T1000 (cell line): ENCODE results near the gene DPP6.

Source experiments
- DNase-seq: peaks from one replicate; lab custom pipeline; 2025; ENCODE audit warnings: mixed read lengths; lab: John Stamatoyannopoulos, UW

DPP6 gene

DNA sequence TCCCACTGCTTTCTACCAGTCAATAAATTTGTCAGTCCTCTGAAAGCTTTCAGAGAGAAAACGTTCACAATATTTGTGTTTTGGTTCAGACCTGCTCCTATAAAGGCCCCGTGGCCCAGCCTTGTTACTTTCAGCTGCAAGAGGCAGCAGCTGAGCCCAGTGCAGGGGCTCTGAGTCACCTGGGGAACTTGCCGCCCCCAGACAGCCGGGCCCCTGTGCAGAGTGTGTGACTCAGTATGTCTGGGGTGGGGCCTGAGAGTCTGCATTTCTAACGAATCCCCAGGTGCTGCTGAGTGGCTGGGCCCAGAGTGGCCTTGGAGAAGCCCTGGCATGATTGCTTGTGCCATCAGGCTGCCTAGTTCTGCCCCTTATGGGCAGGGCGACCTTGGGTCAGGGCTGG is 647.2 kb downstream of the DPP6 start:
- DNase-seq, result no peak

DNA sequence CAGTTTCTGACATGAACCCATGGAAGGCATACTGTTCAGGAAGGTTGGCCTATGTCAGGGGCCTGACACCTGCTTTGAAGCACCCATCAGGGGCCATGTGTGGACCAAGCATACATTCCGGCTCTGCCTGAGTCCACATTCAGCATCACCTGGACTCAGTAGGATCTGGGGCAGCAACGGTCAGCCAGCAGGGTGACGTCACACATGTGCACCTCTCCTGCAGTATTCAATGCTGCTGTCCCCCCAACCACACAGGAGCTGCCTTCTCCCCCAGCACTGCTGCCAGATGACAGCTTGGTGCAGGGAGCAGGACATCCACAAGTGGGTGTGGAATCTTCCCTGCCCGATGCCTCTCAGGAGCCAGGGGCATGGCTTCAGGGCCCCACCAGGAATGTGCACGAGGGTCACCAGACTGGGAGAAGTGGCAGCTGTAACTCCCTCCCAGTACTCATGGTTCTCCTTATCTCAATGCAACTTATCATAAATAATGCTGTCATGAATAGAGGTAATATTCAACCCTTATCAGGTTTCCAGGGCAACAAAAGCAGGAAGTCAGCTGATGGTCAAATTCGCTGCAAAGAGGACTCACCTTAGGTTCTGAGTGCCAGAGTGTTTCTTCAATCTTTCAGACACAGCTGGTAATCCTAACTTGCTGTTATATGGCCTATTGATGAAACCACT is 657.8 kb downstream of the DPP6 start:
- no peak for DNase-seq

DNA sequence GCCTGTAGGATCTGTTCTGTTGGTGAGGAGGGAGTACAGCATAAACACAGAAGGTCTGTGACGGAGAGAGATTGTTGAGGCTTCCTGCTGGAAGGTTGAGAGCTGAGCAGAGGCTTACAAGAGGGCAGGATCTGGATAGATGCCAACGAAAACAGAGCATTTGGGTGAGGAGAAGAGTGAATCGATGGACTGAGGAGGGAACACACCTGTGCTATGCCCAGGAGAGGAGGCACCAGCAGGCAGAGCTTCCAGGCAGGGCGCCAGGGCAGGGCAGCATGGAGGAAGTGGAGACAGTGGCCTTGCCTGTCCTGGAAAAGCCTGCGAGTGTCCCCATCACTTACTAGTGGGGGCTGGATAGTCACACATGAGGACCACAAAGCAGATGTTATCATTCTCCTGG is 667.8 kb downstream of the DPP6 start:
- DNase-seq, result no peak

DNA sequence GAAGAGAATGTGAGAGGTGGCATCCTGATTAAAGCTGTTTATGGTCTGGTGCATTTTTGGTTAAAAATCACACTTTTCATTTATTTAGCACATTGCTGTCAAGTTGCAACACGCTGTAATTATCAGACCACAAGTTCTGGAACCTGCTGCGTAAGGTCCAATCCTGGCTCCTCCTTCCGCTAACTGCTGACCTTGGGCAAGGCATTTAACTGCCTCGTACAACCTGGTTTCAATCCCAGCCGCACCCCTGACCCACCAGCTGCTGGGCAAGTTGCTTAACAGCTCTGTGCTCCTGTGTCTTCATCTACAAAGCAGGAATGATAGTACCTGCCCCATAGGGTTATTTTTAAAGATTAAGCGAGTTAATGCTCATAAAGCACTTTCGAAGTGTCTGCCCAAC is 668.9 kb downstream of the DPP6 start:
- no peak for DNase-seq

DNA sequence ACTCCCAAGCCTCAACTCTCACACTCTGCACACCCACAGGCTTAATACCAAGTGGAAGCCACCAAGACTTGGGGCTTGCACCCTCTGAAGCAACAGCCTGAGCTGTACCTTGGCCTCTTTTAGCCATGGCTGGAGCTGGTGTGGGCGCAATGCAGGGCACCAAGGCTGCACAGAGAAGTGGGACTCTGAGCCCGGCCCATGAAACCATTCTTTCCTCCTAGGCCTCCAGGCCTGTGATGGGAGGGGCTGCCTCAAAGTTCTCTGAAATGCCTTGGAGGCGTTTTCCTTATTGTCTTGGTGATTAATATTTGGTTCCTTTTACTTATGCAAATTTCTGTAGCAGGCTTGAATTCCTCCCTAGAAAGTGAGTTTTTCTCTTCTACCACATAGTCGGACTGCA is 674.2 kb downstream of the DPP6 start:
- no peak for DNase-seq

DNA sequence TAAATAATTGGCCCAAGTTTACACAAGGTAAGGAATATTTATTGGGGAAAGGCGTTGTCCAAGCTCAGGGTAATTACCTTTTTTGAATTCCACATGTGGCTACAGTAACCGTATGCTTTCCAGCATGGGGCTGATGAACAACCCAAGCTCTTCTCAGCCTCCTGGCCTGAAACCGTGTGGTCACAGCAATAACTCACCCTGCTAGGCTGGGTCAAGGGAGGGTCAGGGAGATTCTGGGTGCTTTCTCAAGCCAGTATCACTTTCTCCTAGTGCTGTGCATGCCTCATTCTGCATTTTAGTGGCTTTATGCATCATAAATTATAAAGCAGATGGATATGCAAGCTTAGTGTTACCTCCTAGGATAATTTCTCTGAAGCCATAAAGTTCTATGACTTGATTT is 676.9 kb downstream of the DPP6 start:
- DNase-seq, result no peak

DNA sequence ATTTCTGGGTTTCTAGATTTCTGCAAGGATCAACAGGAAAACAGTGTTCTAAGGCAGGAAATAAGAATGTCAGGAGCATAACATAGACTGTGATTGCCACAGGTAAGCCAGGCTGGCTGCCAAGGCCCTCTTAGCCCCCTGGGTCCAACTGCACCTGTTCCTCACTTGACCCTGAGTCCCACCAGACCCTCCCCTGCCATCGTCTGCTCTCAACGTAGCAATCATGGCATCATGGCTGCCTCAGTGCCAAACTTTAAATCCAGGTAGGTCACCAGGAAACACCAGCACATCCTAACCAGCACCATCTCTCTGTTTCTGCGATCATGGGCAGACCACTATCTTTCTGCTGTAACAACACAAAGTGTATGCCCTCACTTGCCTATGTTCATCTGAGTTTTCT is 683.6 kb downstream of the DPP6 start:
- no peak for DNase-seq

DNA sequence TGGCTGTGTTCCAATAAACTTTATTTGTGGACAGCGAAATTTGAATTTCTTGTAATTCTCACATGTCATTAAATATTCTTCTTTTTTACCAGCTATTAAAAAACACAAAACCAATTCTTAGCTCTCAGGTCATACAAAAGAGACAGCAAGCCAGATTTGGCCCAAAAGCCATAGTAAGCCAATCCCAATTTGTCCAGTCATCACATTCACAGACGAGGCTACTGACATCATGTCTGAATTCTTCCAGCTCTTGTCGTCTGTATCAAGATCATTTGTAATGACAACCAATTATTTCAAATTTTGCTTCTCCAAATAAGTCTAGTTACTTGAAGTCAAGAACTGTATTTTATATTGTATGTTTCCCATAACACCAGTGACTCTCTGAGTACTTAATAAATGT is 684.2 kb downstream of the DPP6 start:
- no peak for DNase-seq

DNA sequence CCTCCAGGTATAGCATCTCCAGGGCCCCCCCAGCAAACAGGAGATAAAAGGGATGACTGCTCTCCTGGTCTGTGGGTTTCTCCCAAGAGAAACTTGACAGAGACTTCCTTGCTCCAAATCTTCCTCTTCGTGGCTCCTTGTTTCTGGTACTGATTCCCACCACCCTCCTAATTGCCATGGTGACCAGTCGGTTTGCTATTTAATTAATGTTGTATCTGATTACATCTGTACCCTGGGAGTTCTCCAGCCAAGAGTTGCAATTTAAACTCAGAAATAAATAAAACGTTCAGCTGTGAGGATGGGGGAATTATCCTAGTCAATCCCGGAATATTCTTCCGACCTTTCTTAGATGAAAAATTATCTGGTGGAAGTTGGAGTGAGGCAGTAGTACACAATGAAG is 686.0 kb downstream of the DPP6 start:
- no peak for DNase-seq

DNA sequence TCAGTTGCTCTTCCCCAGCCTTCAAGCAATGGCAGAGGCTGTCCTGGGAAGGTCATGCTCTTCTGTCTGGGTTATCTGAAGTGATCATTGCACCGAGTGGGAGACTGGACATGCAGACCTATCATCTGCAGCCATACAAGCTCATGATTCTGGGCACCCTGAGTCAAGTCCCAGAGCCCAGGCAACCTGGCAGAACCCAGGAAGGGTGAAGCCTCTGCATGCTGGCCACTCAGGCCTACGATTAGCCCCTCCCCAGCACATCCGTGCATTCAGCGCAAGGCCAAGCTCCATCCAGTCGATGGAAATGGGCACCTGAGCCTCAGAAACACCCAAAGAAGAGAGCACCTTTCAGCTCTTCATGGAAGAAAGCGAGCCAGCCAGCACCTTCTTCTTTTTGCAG is 688.9 kb downstream of the DPP6 start:
- no peak for DNase-seq

DNA sequence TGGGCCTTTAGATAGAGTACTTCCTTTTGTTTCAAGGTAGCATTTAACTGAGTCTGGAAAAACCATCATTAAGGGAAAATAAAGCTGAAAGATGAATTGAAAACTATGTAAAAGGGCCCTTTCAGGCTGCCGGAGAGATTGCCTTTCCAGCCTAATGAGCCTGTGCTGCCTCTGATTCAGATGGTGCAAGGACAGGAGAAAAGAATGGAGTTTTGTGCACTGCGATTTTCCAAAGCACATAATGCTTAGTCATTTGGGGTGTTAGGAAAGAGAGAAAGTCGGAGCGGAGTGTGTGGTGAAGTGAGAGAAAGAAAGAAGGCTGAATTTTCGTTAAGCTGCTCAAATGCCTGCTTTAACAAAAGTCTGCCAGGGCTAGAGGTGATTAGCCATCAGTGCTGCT is 691.0 kb downstream of the DPP6 start:
- DNase-seq, result no peak

DNA sequence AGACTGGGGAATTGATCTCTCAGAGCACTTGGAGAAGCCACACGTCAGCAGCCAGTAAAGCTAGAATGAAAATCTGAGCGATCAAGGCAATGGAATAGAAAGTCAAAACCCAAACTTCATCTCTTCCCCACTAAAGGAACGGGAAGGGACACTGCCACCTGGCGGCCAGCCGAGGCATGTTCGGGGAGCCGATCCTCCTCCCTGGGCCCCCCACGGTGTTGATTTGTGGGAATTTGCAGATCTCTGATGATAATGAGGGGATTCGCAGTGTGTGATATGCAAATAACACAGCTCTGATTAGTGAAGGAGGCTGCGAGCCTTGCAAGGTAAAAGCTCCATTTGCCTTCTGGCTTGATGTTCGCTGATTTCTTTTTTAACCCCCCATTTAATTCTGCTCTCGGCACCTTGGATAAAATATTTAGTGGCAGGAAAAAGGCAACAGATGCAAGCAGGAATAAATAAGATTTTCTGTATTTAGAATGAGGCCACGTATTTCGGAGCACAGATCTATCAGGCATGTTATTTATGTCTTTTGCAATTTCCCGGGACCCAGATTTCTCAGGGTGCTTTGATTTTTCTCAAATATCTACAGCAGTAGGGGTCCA is 692.2 kb downstream of the DPP6 start:
- DNase-seq, result no peak

DNA sequence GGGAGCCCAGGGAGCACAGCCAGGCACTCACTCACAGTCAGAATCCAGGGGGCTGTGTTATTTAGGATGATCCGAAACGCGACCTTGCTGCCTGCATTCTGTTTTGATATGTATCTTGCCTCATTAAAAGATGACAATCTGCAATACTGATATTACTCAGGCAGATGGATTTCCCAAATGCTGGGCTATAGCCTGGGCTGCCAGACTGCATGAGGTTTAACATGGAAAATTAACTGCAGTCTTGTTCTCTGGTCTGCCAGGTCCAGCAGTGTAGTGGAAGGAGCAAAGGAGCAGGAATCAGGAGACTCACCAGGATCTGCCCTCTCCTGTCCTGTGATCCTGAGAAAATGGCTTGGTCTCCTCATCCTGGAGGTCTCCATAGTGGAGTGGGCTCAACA is 692.7 kb downstream of the DPP6 start:
- DNase-seq, result no peak

DNA sequence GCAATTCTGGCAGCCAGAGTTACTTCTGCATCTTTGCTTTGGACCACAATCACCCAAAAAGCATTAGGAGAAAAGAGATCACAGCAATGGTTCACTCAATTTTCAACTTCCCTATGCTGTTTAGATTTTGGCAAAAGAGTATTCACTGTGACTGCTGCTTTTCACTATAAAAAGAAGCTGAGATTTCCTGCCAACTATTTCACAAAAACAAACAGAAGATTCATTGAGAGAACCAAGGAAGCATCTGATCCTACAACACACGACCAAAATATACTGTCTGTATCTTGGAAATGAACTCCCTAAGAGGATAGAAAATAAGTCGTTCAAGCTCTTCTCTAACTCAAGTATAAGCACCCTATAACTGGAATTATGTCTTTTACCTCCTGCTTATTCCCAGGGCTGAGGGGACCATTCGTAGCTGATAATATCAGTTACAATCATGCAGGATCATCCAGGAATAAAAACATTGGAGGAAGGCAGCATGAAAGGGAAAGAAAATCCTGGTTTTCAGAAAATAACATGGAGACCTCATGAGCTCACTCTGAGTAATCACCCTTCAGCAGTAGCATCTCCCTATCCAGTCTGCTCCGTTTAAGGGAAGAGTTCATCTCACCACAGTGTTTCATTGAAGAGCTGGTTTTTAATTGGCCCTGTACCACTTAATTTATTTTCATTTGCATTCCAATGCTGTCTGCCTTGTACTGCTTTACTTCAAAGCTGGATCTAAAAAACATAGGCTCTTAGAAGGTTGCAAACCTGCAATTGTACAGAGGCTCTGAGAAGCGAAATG is 694.6 kb downstream of the DPP6 start:
- DNase-seq, result no peak

DNA sequence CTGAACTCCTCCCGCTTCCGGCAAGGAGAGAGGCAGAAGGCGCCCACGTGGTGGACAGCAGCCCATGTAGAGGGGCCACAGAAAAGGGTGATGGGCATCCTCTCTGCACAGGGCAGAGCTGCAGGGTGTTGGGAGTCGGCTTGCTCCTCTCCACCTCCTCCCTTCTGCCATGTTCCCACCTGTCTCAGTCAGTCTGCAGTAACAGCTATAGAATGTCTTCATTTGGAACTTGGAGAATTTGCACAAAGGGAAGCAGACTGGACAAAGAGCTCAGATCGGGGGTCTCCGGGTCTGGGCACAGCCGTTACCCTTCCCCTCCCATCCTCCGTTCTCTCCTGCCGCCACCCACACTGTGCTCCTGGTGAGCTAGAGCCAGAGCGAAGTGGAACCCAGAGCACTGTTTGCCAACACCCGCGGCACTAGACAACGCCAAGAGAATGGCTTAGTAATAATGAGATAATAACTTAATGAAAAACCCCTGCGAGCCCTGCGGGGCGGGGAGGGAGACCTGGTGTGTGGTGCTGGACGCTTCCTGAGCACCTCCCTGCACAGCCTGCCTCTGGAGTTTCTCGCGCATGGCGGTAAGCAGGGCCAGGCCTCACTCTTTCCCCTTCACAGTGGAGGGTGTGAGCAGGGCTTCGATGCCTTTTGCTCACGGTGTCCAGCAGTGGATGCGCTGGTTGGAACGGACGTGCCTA is 696.0 kb downstream of the DPP6 start:
- DNase-seq, result no peak

DNA sequence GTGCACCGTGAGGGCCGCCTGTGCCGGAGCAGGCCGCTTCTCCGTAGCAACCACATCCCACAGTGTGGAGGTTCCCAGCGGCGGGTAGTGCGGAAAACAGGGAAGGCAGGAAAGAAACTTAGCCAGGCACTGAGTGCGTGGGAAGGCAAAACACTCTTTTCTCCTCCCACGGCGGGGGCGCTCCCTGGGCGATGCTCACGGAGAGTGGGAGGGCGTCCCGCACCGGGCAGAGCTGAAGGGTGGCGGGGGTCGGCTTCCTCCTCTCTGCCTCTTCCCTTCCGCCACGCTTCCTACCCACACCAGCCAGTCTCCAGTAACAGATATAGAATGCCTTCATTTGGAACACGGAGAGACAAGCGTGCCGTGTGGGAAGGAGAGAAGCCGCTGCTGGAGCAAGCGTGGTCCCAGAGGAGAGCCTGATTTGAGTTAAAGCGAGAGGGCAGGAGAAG is 698.2 kb downstream of the DPP6 start:
- no peak for DNase-seq

DNA sequence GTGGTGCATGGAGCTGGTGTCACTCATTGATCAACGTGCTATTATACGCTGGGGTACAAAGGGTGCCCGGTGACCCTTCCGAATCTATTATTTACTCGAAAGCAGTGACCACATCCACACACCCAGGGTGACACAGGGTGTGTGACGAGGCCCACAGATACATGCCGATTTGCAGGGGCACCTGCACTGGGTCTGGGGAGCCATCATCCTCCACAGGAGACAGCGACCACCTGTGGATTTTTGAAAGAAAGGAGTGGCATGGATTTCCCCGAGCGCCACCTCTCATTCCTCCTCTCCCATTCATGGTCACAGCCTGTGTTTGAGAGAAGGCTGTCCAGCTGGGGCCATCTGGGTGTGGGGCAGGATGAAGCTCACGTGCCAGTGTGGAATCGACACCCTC is 701.0 kb downstream of the DPP6 start:
- no peak for DNase-seq

DNA sequence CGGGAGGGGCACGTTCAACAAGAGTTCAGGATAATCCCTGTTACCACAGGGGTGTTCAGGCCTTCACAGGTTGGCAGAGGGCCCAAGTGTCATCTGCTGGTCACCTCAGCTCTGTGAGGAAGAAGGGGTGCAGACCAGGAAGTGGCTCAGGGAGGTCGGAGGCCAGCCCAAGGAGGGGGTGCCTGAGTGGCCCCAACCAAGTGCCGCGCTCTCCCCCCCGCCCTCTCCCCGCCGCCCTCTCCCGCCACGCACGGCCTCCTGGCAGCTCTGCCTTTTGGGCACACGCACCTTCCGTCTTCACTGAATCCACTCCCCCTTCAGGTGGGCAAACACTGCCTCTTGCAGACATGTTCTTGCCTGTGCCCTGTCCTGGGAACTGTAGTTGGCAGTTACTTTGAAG is 705.6 kb downstream of the DPP6 start:
- DNase-seq, result no peak

DNA sequence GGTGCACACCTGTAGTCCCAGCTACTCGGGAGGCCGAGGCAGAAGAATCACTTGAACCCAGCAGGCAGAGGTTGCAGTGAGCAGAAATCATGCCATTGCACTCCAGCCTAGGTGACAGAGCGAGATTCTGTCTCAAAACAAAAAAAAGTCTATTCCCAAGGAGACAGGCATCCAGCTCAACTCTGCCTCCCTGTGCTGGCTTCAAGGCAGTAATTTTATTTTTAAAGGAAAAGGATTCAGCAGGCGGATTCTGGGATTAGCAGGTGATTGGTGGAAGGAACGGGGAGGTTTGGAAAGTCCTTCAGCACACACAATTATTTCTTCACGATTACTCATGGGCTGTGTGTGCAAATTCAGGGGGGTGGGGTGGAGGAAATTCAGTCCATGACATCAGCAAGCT is 707.8 kb downstream of the DPP6 start:
- DNase-seq, result no peak

DNA sequence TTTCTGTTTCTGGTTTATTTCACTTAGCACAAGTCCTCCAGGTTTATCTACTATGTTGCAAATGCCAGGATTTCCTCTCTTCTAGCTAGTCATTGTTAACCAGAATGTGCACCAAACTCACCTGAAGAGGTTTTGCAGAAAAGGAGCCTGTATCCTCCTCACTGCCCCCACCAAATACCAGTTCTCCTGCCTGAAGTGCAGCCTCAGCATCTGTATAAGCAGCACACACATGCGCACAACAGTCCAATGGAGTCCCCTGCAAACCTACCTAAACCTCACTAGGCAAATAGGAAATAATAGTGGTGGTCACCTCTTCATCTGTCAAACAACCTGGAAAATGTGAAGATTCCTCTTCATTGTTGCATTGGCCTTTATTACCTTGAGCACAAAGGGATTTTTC is 712.9 kb downstream of the DPP6 start:
- DNase-seq, result no peak

DNA sequence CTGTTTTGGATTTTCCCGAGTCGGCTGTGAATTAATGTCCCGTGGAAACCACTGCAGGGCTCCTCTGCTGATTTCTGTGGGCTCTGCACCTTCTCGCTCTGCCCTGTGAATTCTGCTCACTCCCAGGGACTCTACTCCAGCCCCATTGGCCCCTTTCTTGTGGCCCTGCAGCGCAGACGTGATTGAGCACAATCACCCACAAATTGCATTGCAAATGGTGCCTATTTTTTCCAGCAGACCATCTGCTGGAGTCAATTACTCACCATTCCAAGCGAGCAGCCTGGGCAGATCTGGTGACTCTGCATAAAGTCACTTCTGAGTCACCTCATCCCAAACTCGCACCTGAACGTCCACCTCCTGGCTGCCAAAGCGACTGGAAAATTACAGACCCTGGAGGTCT is 714.9 kb downstream of the DPP6 start:
- DNase-seq, result no peak

DNA sequence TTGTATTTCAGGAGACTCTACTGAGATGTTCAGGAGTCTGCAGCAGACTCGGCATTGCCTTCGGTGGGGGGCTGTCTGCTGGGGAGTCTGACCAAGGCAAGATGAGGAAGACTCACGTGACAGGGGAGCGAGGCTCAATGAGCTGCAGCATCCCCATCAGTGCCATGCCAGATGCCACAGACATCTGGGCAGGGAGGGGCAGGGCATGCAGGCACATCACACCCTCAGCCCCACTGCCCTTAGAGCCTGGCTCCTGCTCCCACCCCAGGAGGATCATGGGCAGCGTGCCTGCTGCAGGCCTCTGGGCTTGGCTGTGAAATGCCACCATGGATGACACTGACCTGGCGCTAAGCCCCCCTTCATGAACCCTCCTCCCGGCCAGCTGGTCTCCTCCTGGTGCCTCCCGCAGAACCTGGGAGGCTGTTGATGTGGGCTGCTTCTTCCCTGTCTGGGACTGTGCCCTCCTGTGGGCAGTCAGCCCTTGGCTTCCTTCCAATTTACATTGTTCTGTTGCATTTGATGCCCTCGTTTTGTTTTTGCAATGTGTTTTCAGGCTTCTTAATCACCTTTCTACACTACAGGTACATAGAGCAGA is 715.7 kb downstream of the DPP6 start:
- DNase-seq, result no peak
